SK-N-SH treated with all-trans-retinoic acid at 6 μM for 48 hours (cell line): ENCODE measurements around the gene HLA-F.

Experiments
- ATAC-seq: fragments of 200-7000 bp; cut with Tn5 transposase; 3 replicates; pipeline ENCODE4 v1.9.1; 2020; ENCODE audit warnings: mild to moderate bottlenecking, moderate library complexity
- ARNTL ChIP-seq: fragments of 450-650 bp; formaldehyde crosslinking; IDR thresholded peaks from 2 replicates; pipeline ENCODE4 v1.5.0; 2020; ENCODE audit warnings: low read depth, mild to moderate bottlenecking, moderate library complexity, borderline replicate concordance
- BACH2 ChIP-seq: fragments of 250-450 bp; sonication (Bioruptor Pico); IDR thresholded peaks from 2 replicates; pipeline ENCODE4 v1.9.0; 2021; ENCODE audit warnings: mild to moderate bottlenecking, borderline replicate concordance
- CSDC2 ChIP-seq: fragments of 250-450 bp; sonication (Bioruptor Pico); IDR thresholded peaks from 2 replicates; pipeline ENCODE4 v1.5.0; 2020; ENCODE audit warnings: mild to moderate bottlenecking, moderate library complexity
- ESRRG ChIP-seq: fragments of 250-450 bp; sonication (Bioruptor Pico); IDR thresholded peaks from 2 replicates; pipeline ENCODE4 v1.6.1; 2021; ENCODE audit warnings: mild to moderate bottlenecking
- GLIS3 ChIP-seq: fragments of 250-450 bp; sonication (Bioruptor Pico); IDR thresholded peaks from 2 replicates; pipeline ENCODE4 v1.5.0; 2020; ENCODE audit warnings: mild to moderate bottlenecking, moderate library complexity
- ISL1 ChIP-seq: fragments of 250-450 bp; sonication (Bioruptor Pico); IDR thresholded peaks from 2 replicates; pipeline ENCODE4 v2.1.2; 2022; ENCODE audit warnings: mild to moderate bottlenecking, moderate library complexity
- OSR1 ChIP-seq: fragments of 250-450 bp; sonication (Bioruptor Pico); IDR thresholded peaks from 2 replicates; pipeline ENCODE4 v1.8.0; 2022; ENCODE audit warnings: moderate library complexity, mild to moderate bottlenecking, inconsistent platforms
- PPARA ChIP-seq: fragments of 250-450 bp; sonication (Bioruptor Pico); IDR thresholded peaks from 2 replicates; pipeline ENCODE4 v1.5.0; 2020; ENCODE audit warnings: mild to moderate bottlenecking, borderline replicate concordance
- SNAI2 ChIP-seq: fragments of 250-450 bp; sonication (Bioruptor Pico); IDR thresholded peaks from 2 replicates; pipeline ENCODE4 v1.5.0; 2020; ENCODE audit warnings: mild to moderate bottlenecking, moderate library complexity
- TOX ChIP-seq: fragments of 250-450 bp; sonication (Bioruptor Pico); IDR thresholded peaks from 2 replicates; pipeline ENCODE4 v1.8.0; 2021; ENCODE audit warnings: mild to moderate bottlenecking, moderate library complexity, borderline replicate concordance
- ZC3H10 ChIP-seq: fragments of 250-450 bp; sonication (Bioruptor Pico); IDR thresholded peaks from 2 replicates; pipeline ENCODE4 v1.5.1; 2021; ENCODE audit warnings: mild to moderate bottlenecking, moderate library complexity
- ZFP3 ChIP-seq: fragments of 250-450 bp; sonication (Bioruptor Pico); IDR thresholded peaks from 2 replicates; pipeline ENCODE4 v1.5.0; 2020; ENCODE audit warnings: mild to moderate bottlenecking, moderate library complexity
- ZNF565 ChIP-seq: fragments of 450-650 bp; formaldehyde crosslinking; conservative IDR thresholded peaks from 2 replicates; pipeline ENCODE4 v1.5.0; 2020; ENCODE audit warnings: low read depth, mild to moderate bottlenecking, moderate library complexity
- ZNF70 ChIP-seq: fragments of 450-650 bp; formaldehyde crosslinking; IDR thresholded peaks from 2 replicates; pipeline ENCODE4 v1.5.0; 2020; ENCODE audit warnings: mild to moderate bottlenecking, moderate library complexity
- ZNF8 ChIP-seq: fragments of 450-650 bp; formaldehyde crosslinking; IDR thresholded peaks from 2 replicates; pipeline ENCODE4 v1.5.0; 2020; ENCODE audit warnings: mild to moderate bottlenecking, moderate library complexity
- TF ChIP-seq, protein P1 (sequence below): fragments of 250-450 bp; sonication (Bioruptor Pico); IDR thresholded peaks from 2 replicates; pipeline ENCODE4 v1.5.1; 2020; ENCODE audit warnings: low read depth, mild to moderate bottlenecking, moderate library complexity
- TF ChIP-seq, protein P2 (sequence below): fragments of 250-450 bp; sonication (Bioruptor Pico); IDR thresholded peaks from 2 replicates; pipeline ENCODE4 v1.8.0; 2021; ENCODE audit warnings: low read depth, mild to moderate bottlenecking, moderate library complexity, borderline replicate concordance
- TF ChIP-seq, protein P3 (sequence below): fragments of 250-450 bp; sonication (Bioruptor Pico); IDR thresholded peaks from 2 replicates; pipeline ENCODE4 v1.8.0; 2020; ENCODE audit warnings: mild to moderate bottlenecking, moderate library complexity, borderline replicate concordance
- TF ChIP-seq, protein P4 (sequence below): fragments of 250-450 bp; sonication (Bioruptor Pico); IDR thresholded peaks from 2 replicates; pipeline ENCODE4 v1.5.1; 2021; ENCODE audit warnings: mild to moderate bottlenecking, moderate library complexity

The HLA-F gene

DNA sequence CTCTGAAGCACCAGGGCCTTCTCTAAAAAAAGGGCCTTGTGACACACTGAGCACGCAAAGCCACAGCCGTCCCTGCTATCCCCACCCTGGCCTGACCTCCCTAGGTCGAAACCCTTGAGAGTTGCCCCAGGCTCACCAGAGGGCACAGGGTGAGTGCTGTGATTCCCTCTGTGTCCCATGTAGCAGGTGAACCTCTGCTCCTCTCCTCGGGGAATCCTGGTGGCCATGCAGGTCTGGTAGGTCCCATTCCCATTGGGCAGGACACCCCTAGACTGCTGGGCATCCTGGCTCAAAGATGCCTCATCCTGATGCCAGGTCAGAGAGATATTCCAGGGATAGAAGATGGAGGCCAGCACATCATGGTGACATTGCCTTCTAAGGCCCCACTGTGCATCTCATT is 20.9 kb downstream of the HLA-F start:
- TF ChIP-seq, protein P1, sequence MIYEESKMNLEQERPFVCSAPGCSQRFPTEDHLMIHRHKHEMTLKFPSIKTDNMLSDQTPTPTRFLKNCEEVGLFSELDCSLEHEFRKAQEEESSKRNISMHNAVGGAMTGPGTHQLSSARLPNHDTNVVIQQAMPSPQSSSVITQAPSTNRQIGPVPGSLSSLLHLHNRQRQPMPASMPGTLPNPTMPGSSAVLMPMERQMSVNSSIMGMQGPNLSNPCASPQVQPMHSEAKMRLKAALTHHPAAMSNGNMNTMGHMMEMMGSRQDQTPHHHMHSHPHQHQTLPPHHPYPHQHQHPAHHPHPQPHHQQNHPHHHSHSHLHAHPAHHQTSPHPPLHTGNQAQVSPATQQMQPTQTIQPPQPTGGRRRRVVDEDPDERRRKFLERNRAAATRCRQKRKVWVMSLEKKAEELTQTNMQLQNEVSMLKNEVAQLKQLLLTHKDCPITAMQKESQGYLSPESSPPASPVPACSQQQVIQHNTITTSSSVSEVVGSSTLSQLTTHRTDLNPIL (CRISPR knock-in tag) = no peak
- TF ChIP-seq ISL1 (CRISPR knock-in tag) (no peak), SNAI2 (CRISPR knock-in tag) (no peak)
- no peak for ATAC-seq

DNA sequence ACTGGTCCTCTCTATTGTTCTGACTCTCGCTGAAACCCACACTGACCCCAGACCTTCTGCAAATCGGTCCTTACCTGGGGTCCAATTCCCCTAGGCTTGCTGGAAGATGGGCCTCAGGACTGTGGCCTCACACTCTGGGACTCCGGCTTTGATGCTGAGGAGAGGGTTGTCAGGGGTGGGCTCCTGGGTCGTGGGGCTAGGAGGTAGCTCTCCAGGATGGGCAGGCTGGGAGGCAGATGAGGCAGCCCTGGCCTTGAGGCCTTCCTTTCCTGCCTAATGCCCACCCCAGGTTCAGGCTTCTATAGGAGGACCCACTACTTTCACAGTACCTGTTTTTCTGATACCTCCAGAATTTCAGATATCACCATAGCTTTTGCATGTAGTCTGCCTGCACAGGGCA is 21.4 kb downstream of the HLA-F start:
- no peak for TF ChIP-seq PPARA (CRISPR knock-in tag)
- no peak for TF ChIP-seq ZNF8 (CRISPR knock-in tag)
- no peak for TF ChIP-seq ESRRG (CRISPR knock-in tag)
- TF ChIP-seq, protein P2, sequence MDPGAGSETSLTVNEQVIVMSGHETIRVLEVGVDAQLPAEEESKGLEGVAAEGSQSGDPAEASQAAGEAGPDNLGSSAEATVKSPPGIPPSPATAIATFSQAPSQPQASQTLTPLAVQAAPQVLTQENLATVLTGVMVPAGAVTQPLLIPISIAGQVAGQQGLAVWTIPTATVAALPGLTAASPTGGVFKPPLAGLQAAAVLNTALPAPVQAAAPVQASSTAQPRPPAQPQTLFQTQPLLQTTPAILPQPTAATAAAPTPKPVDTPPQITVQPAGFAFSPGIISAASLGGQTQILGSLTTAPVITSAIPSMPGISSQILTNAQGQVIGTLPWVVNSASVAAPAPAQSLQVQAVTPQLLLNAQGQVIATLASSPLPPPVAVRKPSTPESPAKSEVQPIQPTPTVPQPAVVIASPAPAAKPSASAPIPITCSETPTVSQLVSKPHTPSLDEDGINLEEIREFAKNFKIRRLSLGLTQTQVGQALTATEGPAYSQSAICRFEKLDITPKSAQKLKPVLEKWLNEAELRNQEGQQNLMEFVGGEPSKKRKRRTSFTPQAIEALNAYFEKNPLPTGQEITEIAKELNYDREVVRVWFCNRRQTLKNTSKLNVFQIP = no peak
- TF ChIP-seq ARNTL (CRISPR knock-in tag) = no peak
- no peak for TF ChIP-seq TOX (CRISPR knock-in tag)
- TF ChIP-seq SNAI2 (CRISPR knock-in tag) = no peak
- TF ChIP-seq ZNF565 (CRISPR knock-in tag) = no peak
- TF ChIP-seq, protein P3, sequence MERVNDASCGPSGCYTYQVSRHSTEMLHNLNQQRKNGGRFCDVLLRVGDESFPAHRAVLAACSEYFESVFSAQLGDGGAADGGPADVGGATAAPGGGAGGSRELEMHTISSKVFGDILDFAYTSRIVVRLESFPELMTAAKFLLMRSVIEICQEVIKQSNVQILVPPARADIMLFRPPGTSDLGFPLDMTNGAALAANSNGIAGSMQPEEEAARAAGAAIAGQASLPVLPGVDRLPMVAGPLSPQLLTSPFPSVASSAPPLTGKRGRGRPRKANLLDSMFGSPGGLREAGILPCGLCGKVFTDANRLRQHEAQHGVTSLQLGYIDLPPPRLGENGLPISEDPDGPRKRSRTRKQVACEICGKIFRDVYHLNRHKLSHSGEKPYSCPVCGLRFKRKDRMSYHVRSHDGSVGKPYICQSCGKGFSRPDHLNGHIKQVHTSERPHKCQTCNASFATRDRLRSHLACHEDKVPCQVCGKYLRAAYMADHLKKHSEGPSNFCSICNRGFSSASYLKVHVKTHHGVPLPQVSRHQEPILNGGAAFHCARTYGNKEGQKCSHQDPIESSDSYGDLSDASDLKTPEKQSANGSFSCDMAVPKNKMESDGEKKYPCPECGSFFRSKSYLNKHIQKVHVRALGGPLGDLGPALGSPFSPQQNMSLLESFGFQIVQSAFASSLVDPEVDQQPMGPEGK (CRISPR knock-in tag) = no peak
- no peak for TF ChIP-seq ZFP3 (CRISPR knock-in tag)
- TF ChIP-seq, all 23 proteins: peak for 0
- no peak for ATAC-seq

DNA sequence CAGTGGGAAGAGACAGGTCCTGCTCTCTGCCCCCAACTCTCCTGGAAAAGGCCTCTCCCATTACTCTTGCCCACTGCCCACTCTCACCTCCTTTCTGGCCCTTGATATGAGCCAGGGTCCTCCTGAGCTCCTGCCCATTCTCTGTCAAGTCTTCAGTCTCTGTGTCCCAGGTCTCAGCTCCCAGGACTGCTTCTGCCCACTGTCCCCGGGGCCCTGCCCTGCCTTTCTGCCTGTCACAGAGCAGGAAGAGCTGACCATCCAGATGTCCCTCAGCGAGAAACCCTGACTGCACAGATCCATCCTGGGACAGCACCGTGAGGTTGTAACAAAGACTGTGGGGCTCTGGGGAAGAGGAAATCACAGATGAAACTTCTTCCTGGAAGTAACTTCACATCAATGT is 22.2 kb downstream of the HLA-F start:
- TF ChIP-seq GLIS3 (CRISPR knock-in tag) (no peak), ZNF8 (CRISPR knock-in tag) (no peak)
- TF ChIP-seq, protein P1 (CRISPR knock-in tag) = no peak
- ATAC-seq = no peak

DNA sequence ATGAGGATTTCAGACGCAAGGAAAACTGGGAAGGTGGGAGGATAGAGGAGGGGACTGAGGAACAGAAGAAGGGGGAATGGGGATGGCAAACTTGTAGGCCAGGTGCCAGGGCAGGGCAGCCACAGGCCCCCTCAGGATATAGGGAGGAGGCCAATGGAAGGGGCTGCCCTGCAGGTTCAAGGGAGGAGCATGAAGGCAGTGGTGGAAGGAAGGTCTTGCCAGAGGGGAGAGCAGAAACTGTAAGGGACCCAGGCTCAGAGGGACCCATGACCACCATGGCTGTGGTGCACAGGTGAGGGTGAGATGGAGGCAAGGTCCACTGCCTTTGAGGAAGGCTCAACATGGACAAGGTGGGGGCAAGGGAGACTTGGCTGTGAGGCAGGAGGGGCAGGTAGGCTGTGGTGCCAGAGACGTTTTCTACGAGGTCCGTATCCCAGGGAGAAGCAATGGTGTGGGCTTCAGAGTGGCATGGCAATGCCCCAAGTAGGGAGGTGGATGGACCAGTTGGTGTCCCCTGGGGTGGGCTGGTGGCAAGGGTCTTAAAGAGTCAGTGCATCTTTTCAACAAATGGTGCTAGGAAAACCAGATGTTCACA is 22.7 kb downstream of the HLA-F start:
- TF ChIP-seq OSR1 (CRISPR knock-in tag) (no peak), CSDC2 (CRISPR knock-in tag) (no peak), ZNF8 (CRISPR knock-in tag) (no peak), ZNF70 (CRISPR knock-in tag) (no peak), ZC3H10 (CRISPR knock-in tag) (no peak), ISL1 (CRISPR knock-in tag) (no peak)
- TF ChIP-seq, protein P4, sequence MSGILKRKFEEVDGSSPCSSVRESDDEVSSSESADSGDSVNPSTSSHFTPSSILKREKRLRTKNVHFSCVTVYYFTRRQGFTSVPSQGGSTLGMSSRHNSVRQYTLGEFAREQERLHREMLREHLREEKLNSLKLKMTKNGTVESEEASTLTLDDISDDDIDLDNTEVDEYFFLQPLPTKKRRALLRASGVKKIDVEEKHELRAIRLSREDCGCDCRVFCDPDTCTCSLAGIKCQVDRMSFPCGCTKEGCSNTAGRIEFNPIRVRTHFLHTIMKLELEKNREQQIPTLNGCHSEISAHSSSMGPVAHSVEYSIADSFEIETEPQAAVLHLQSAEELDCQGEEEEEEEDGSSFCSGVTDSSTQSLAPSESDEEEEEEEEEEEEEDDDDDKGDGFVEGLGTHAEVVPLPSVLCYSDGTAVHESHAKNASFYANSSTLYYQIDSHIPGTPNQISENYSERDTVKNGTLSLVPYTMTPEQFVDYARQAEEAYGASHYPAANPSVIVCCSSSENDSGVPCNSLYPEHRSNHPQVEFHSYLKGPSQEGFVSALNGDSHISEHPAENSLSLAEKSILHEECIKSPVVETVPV = no peak
- no peak for ATAC-seq

DNA sequence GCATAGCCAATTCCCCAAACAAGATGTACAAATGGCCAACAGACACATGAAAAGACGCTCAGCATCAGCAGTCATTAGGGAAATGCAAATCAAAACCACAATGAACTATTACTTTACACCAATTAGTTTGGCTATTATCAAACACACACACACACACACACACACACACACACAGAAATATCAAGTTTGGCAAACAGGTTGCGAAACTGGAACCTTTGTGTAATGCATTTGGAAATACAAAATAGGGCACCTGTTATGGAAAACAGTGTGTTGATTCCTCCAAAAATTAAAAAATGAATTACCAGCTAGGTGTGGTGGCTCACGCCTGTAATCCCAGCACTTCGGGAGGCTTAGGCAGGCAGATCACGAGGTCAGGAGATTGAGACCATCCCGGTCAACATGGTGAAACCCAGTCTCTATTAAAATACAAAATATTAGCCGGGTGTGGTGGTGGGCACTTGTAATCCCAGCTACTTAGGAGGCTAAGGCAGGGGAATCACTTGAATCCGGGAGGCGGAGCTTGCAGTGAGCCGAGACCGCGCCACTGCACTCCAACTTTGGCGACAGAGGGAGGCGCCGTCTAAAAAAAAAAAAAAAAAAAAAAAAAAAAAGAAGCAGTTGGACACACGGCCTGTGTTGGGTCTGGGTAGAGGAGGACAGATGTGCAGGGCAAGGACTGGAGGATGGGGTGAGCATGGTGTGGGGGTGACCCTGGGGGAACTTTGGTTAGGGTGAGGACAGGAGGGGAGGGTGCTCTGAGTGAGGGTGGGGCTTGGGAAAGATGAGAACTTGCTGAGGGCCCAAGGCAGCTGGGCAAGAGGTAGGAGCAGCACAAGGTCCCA is 23.8 kb downstream of the HLA-F start:
- ATAC-seq = no peak
- TF ChIP-seq TOX (CRISPR knock-in tag) = no peak
- no peak for TF ChIP-seq BACH2 (CRISPR knock-in tag)
- TF ChIP-seq, protein P3 (CRISPR knock-in tag) = no peak
- TF ChIP-seq, protein P4 = no peak
- TF ChIP-seq ZC3H10 (CRISPR knock-in tag) = no peak
